NCI-H2227 (cell line): Measurements from ENCODE around the gene RUNX1.

ENCODE experiments used
- DNase-seq: peaks from one replicate; lab custom pipeline; 2025; ENCODE audit not compliant: unreplicated experiment; lab: John Stamatoyannopoulos, UW

RUNX1 gene

DNA sequence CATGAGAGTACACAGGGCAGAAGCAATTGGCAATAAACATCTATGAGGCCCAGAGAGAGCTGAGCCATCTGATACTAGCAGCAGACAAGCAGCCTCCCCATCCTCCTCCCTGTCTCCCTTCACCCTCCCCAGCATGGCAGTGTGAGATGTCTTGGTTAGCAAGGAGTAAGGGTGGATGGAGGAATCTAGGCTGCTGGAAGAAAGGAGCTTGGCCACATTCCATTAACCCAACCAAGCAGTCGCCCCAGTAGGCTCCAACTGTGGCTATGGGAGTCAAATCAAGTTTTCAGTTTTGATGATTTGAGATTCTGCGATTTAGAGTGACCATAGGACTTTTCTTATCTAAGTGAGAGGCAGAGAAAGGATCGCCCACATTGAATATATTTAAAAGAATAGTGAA is 12.9 kb upstream of the RUNX1 start:
- no peak for DNase-seq

DNA sequence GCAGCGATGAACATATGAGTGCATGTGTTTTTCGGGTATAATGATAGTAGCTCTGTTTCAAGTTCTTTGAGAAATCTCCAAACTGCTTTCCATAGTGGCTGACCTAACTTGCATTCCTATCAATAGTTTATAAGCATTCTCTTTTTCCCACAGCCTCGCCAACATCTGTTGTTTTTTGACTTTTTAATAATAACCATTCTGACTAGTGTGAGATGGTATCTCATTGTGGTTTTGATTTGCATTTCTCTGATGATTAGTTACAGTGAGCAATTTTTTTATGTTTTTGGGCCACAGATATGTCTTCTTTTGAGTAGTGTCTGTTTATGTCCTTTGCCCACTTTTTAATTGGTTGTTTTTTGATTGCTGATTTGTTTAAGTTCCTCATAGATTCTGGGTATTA is 10.6 kb upstream of the RUNX1 start:
- DNase-seq: no peak

DNA sequence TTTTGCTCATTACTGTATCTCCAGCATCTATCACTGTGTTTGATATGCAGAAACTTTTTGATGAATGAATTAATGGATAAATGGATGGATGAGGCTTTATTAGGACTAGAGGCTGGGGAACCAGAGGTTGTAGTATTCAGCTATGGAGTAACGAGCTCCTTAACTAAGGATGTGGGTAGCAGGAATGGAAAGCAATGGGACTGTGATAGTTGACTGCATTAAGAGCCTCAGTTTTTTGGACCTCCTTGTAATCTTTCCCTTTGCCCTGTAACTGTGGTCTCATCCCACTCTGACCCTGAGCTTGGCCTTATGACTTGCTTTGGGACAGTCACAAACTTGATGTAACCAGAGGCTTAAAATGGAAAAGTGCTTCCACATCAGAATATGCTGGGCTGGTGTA is 9.0 kb upstream of the RUNX1 start:
- no peak for DNase-seq

DNA sequence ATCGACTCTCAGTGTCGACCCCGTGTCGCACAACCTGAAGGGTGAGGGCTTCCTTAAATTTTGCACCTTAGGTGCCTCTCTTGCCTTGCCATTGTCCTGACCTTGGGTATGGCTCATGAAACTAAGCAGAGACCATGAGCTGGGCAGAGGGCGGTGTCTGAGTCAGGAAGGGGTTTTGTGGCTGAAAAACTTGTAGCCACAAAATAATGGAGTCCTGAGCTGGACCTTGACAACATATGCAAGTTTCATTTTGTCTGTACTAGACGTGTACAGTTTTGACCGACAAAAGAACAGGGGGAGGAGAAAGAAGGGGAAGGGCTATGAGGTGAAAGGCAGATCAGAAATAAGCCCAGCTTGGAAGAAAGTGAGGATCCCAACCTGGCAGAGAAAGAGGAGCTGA is 8.3 kb upstream of the RUNX1 start:
- DNase-seq: no peak

- no peak for DNase-seq
Observed at GRCh38 chr21:35053356-35054096, 4.4 kb upstream of the RUNX1 start.

- DNase-seq: no peak
Observed at GRCh38 chr21:35052801-35053200, 3.7 kb upstream of the RUNX1 start.

- no peak for DNase-seq
Observed at GRCh38 chr21:35051287-35051818, 2.3 kb upstream of the RUNX1 start.

- no peak for DNase-seq
Observed at GRCh38 chr21:35050348-35051286, 1.5 kb upstream of the RUNX1 start.

DNA sequence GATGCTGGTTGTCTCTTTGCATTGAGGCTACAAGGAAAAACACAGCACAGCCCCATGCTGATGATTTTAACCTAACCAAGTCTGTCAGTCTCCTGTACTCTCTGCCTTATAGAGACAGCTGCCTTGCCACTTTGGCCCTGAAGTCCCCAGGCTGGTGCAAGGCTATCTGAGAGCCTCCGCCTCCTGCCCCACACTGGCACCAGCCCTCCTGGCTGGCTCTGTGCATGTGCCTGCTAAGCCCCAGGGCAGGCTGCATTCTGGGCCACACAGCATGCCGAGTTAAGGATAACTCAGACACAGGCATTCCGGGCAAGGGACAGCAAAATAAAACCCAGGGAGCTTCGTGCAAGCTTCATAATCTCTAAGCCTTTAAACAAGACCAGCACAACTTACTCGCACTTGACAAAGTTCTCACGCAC is 910 bp downstream of the RUNX1 start:
- DNase-seq: no peak

- DNase-seq: no peak
Observed at GRCh38 chr21:35046880-35047229, 2.2 kb downstream of the RUNX1 start.

DNA sequence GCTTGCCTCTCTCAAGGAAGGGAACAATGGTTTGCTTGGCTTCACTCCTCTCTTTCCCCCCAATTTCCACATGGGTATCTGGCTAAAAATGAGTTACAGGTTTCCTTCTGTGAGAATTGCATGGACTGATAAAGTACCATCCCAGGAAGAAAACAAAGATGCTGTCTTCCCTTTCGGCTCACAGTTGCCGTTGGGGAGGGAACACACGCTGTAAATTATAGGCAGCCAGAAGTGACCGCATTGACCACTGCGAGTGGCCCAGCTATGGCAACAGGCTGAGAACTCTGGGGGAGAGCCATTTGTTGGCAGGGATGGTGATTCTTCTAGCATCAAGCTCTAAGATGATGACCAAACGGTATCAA is 2.9 kb downstream of the RUNX1 start:
- DNase-seq: no peak

GRCh38 chr21:35045542-35046262 is 3.4 kb downstream of the RUNX1 start:
- DNase-seq: no peak

GRCh38 chr21:35044770-35045541 is 4.1 kb downstream of the RUNX1 start:
- DNase-seq: no peak

- DNase-seq: no peak
Observed at GRCh38 chr21:35044128-35044527, 5.0 kb downstream of the RUNX1 start.

- no peak for DNase-seq
Observed at GRCh38 chr21:35043549-35043948, 5.6 kb downstream of the RUNX1 start.

- no peak for DNase-seq
Observed at GRCh38 chr21:35042836-35043235, 6.3 kb downstream of the RUNX1 start.

DNA sequence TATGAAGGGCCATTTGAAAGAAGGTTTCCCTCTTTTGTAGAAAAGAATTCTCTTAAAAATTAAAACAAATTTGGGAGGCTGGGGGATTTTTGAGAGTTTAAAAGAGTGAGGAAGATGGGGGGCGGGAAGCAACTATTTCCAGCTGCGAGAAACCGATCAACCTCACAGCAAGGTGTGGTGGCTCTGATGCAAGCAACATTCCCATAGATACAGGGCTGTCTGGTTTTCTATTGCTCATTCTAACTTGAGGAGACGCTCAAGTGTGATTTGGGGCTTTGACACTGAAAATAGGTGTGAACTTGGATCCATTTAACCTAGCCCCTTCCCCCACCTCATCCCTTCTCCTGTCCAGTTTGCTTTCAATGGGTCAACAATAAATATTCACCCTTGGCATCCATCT is 7.2 kb downstream of the RUNX1 start:
- DNase-seq: no peak

DNA sequence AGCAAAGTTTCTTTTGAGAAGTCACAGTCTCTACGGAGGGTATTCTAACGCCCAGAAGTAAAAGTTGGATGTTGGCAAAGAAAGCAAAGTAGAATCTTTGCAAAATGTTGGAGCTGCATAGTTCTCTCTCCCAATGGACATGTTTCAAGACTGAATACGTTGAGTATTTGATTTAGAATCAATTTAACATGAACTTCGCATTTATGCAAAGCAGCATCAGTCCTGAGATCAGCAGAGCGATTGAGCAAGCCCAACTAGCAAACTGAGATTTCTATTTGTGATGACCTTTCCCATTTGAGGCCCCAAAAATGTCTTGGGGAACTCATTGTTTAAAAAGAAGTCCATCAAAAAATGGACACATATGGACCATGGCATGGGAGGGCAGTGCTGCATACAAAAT is 8.0 kb downstream of the RUNX1 start:
- DNase-seq: no peak

DNA sequence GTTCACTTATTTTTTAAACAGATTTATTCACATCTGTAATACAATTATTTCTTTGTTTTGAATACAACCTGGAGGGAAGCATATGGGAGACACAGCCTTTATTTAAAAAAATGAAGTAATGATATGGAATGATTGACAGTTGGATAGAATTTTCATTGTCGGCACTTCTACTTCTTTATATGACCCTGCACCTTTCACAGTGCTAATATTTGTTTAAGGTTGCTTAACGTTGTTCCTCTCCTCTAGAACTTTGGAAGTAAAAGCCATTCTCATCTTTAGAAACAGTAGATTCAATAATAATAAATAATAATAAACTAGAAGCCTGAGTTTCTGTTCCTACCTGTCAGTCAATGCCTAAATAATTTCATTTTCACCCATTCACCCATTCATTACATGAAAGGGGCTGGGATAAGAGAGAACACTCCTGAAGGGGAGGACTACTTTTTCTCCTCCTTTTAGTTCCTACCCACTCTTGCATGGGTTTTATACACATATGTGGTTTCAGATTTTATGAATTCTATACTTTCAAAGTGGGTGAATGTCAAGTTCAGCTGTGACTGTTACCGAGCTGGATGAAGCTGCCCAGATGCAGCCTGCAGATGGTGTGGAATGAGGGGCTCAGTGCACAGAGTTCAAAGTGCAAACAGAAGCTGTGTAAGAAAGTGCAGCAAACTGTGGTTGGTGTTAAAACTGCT is 9.4 kb downstream of the RUNX1 start:
- DNase-seq: no peak

DNA sequence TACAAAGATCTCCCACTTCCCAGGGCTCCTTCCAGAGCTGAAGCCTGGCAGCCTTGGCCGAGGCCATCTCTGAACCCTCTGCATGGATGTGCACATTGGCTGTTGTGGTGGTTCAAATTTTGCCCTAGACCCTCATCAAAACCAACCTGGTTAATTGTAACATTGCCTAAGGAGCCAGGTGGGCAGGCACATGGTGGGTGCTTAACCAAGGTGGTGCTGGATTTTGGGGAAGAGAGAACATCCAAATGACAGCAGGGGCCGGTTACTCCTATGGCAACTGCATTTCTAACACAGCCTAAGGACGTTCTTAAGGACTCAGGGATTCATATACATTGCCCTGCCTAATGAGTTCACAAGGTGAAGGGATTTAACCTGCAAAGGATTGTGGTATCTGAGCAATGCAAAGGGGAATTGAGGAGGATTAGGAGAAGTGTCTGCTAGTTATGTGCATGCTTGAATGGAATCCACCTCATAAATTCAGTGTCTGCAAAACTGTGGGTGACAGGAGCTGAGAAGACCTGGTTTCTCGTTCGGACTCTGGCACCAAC is 10.3 kb downstream of the RUNX1 start:
- DNase-seq: no peak
